Mesenchymal stem cell (in vitro differentiated cells and primary cell): ENCODE measurements around the gene SCAF11.

Experiments used
- DNase-seq: peaks from one replicate; pipeline ENCODE4 v3.0.0-alpha.2; 2013
- H2AFZ ChIP-seq: one replicate; pipeline ENCODE4 v1.6.1; 2013; ENCODE audit warnings: low read depth, mild to moderate bottlenecking, control low read depth, inconsistent platforms, low read length, moderate library complexity
- H2AK5ac ChIP-seq: 2 replicates; pipeline ENCODE4 v1.6.1; 2013; ENCODE audit warnings: low read length, moderate library complexity, mild to moderate bottlenecking, inconsistent platforms; ENCODE audit not compliant: severe bottlenecking
- H2BK120ac ChIP-seq: one replicate; pipeline ENCODE4 v1.6.1; 2013; ENCODE audit warnings: low read depth, mild to moderate bottlenecking, inconsistent platforms, low read length, moderate library complexity
- H2BK12ac ChIP-seq, 2 experiments: one replicate each; pipeline ENCODE4 v1.6.1; 2013; ENCODE audit warnings: inconsistent platforms in 2 of 2, low read length in 2 of 2, mild to moderate bottlenecking in 2 of 2, moderate library complexity in 2 of 2, control low read depth in 1 of 2
- H2BK15ac ChIP-seq: one replicate; pipeline ENCODE4 v1.6.1; 2013; ENCODE audit warnings: mild to moderate bottlenecking, low read depth, inconsistent platforms; ENCODE audit not compliant: poor library complexity, severe bottlenecking
- H2BK5ac ChIP-seq: 2 replicates; pipeline ENCODE4 v1.6.1; 2013; ENCODE audit warnings: low read depth, mild to moderate bottlenecking, low read length, control low read depth, inconsistent platforms; ENCODE audit not compliant: poor library complexity, severe bottlenecking
- H3K14ac ChIP-seq, 2 experiments: one replicate each; pipeline ENCODE4 v1.6.1; 2013; ENCODE audit warnings: inconsistent platforms in 2 of 2, low read length in 2 of 2, control low read depth in 1 of 2, mild to moderate bottlenecking in 1 of 2, moderate library complexity in 1 of 2
- H3K18ac ChIP-seq, 2 experiments: one replicate each; pipeline ENCODE4 v1.6.1; 2013; ENCODE audit warnings: inconsistent platforms in 2 of 2, low read length in 2 of 2, control low read depth in 1 of 2, low read depth in 1 of 2, mild to moderate bottlenecking in 1 of 2
- H3K23ac ChIP-seq, 2 experiments: one replicate each; pipeline ENCODE4 v1.6.1; 2013; ENCODE audit warnings: inconsistent platforms in 2 of 2, low read length in 2 of 2, mild to moderate bottlenecking in 2 of 2, moderate library complexity in 2 of 2, control low read depth in 1 of 2
- H3K27ac ChIP-seq: 2 replicates; pipeline ENCODE4 v1.5.1; 2013; ENCODE audit warnings: mild to moderate bottlenecking, moderate library complexity, low read length, control low read depth, inconsistent platforms; ENCODE audit not compliant: poor library complexity, severe bottlenecking
- H3K27me3 ChIP-seq, 2 experiments: 2 replicates each; pipeline versions ENCODE4 v1.6.1 to v1.7.0; 2013; ENCODE audit warnings: low read length in 2 of 2, mild to moderate bottlenecking in 2 of 2, moderate library complexity in 2 of 2, control low read depth in 1 of 2, inconsistent platforms in 1 of 2; ENCODE audit not compliant: control insufficient read depth in 1 of 2, insufficient read depth in 1 of 2
- H3K36me3 ChIP-seq, 2 experiments: 2 replicates each; pipeline versions ENCODE4 v1.6.1 to v1.7.0; 2013; ENCODE audit warnings: low read length in 2 of 2, control low read depth in 1 of 2, inconsistent platforms in 1 of 2, low read depth in 1 of 2, mild to moderate bottlenecking in 1 of 2; ENCODE audit not compliant: insufficient read depth in 2 of 2, control insufficient read depth in 1 of 2
- H3K4ac ChIP-seq, 2 experiments: one replicate each; pipeline ENCODE4 v1.6.1; 2013; ENCODE audit warnings: inconsistent platforms in 2 of 2, low read length in 2 of 2, mild to moderate bottlenecking in 2 of 2, moderate library complexity in 2 of 2, control low read depth in 1 of 2, low read depth in 1 of 2
- H3K4me1 ChIP-seq: 2 replicates; pipeline ENCODE4 v1.6.1; 2013; ENCODE audit warnings: low read depth, low read length, control low read depth; ENCODE audit not compliant: control insufficient read depth, insufficient read depth
- H3K4me2 ChIP-seq: 2 replicates; pipeline ENCODE4 v1.6.1; 2013; ENCODE audit warnings: low read length, mild to moderate bottlenecking, inconsistent platforms; ENCODE audit not compliant: poor library complexity, severe bottlenecking
- H3K4me3 ChIP-seq, 2 experiments: 2 replicates each; pipeline versions ENCODE4 v1.5.1 to v1.7.0; 2013; ENCODE audit warnings: low read length in 2 of 2, mild to moderate bottlenecking in 2 of 2, control low read depth in 1 of 2, low read depth in 1 of 2; ENCODE audit not compliant: insufficient read depth in 1 of 2
- H3K79me1 ChIP-seq: replicated peaks from 2 replicates; pipeline ENCODE4 v1.6.1; 2013; ENCODE audit warnings: mild to moderate bottlenecking, control low read depth, low read length, inconsistent platforms; ENCODE audit not compliant: poor library complexity, severe bottlenecking
- H3K9ac ChIP-seq: 2 replicates; pipeline ENCODE4 v1.7.0; 2013; ENCODE audit warnings: mild to moderate bottlenecking, low read length, moderate library complexity
- H3K9me3 ChIP-seq: 2 replicates; pipeline ENCODE4 v1.7.0; 2013; ENCODE audit warnings: mild to moderate bottlenecking, low read length; ENCODE audit not compliant: control insufficient read depth
- H4K8ac ChIP-seq: one replicate; pipeline ENCODE4 v1.6.1; 2013; ENCODE audit warnings: inconsistent platforms, mild to moderate bottlenecking, low read length, moderate library complexity
- H4K91ac ChIP-seq: one replicate; pipeline ENCODE4 v1.6.1; 2013; ENCODE audit warnings: mild to moderate bottlenecking, low read length, inconsistent platforms
- WGBS: methylation state at CpG from one replicate; pipeline ENCODE4 v1.1.7; 2013; ENCODE audit warnings: mixed read lengths; 5-methylcytosine and 5-hydroxymethylcytosine counted together

SCAF11 gene

GRCh38 chr12:45880533-45880932 lies 109.8 kb downstream of the SCAF11 start:
- Histone ChIP-seq H3K4ac (no peak overlapping the region), H3K36me3 (peaks cover 6 to 32% of the 10 kb centered on the region in 2 experiments), H3K27me3 (no peaks in the 10 kb centered on the region), H3K18ac (no peak overlapping the region), H4K8ac (no peak overlapping the region), H3K4me3 (no peak overlapping the region), H3K79me1 (peaks cover 21% of the 10 kb centered on the region), H2BK12ac (no peak overlapping the region), H2BK5ac (no peak overlapping the region), H2BK120ac (no peak overlapping the region), H3K9me3 (peaks cover 5% of the 10 kb centered on the region), H2BK15ac (no peak overlapping the region), H3K4me1 (no peaks in the 10 kb centered on the region), H2AK5ac (no peak overlapping the region), H3K9ac (no peak overlapping the region), H3K27ac (no peak overlapping the region), H2AFZ (no peak overlapping the region), H3K14ac (no peak overlapping the region), H4K91ac (no peak overlapping the region), H3K4me2 (no peak overlapping the region), H3K23ac (no peak overlapping the region)
- 87% methylated on average over 2 of the region's 2 CpGs for WGBS
- no peak for DNase-seq

DNA sequence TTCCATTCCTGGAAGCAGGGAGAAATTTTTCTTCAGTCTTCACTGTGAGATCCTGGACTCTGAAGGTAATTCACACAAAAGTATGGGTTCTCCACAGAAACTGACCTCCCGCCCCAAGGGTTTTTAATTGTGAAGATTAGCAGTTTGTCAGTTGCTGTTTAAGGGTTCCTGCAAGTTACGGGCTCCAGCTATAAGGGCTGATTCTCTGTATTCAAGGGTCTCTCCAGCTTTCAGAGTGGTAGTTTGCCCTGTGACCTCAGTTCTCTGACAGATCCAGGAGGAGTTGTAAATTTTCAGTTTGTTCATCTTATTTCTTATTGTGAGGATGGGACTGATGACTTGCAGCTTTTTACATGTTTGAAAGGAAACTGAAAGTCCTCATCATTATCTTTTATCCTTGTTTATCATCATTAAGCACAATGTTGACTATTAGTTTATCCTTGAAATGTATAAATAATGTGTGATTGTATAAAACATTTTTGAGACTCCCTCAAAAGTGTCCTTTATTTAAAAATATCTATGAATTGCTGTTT lies 110.9 kb downstream of the SCAF11 start:
- Histone ChIP-seq H4K8ac (no peak overlapping the region), H3K4me3 (no peak overlapping the region), H2AK5ac (no peak overlapping the region), H3K4me2 (no peak overlapping the region), H3K4ac (no peak overlapping the region), H2BK12ac (no peak overlapping the region), H3K9ac (peak overlapping the region; percentile 37), H2AFZ (no peak overlapping the region), H3K9me3 (peaks cover 8% of the 10 kb centered on the region), H2BK120ac (no peak overlapping the region), H2BK5ac (no peak overlapping the region), H3K23ac (no peak overlapping the region), H3K27me3 (no peaks in the 10 kb centered on the region), H3K79me1 (peaks cover 21% of the 10 kb centered on the region), H3K14ac (no peak overlapping the region), H2BK15ac (no peak overlapping the region), H3K36me3 (peaks cover 5 to 35% of the 10 kb centered on the region in 2 experiments), H3K4me1 (no peaks in the 10 kb centered on the region), H3K27ac (no peak overlapping the region), H3K18ac (no peak overlapping the region), H4K91ac (no peak overlapping the region)
- 73% methylated on average over 2 of the region's 2 CpGs for WGBS
- DNase-seq = peak; percentile 23

- Histone ChIP-seq H3K27me3 (no peaks in the 10 kb centered on the region), H3K36me3 (peaks cover 5 to 42% of the 10 kb centered on the region in 2 experiments), H3K4me1 (no peaks in the 10 kb centered on the region), H3K27ac (no peak overlapping the region), H3K9me3 (peaks cover 8% of the 10 kb centered on the region), H4K8ac (no peak overlapping the region), H3K9ac (peak overlapping the region; percentile 37), H2AK5ac (no peak overlapping the region), H2BK12ac (no peak overlapping the region), H4K91ac (no peak overlapping the region), H2AFZ (no peak overlapping the region), H2BK120ac (no peak overlapping the region), H3K4me3 (no peak overlapping the region), H3K79me1 (peaks cover 21% of the 10 kb centered on the region), H3K4ac (no peak overlapping the region), H2BK5ac (no peak overlapping the region), H3K4me2 (no peak overlapping the region), H3K14ac (no peak overlapping the region), H3K23ac (no peak overlapping the region), H2BK15ac (no peak overlapping the region), H3K18ac (no peak overlapping the region)
- DNase-seq = peak; percentile 44
- 37% methylated on average over 8 of the region's 8 CpGs for WGBS
Measured at GRCh38 chr12:45878630-45879255, 111.6 kb downstream of the SCAF11 start.

DNA sequence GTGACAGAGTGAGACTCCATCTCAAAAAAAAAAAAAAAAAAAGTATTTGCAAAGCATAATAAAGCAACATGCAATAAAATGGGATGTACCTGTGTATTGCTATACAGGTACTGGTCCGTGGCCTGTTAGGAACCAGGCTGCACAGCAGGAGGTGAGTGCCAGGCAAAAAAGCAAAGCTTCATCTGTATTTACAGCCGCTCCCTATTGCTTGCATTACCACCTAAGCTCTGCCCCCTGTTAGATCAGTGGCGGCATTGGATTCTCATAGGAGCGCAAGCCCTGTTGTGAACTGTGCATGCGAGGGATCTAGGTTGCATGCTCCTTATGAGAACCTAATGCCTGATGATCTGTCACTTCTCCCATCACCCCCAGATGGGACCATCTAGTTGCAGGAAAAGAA lies 113.3 kb downstream of the SCAF11 start:
- H3K14ac ChIP-seq = no peak overlapping the region
- no peak overlapping the region for H2AK5ac ChIP-seq

More for the DNA sequence above, 113.3 kb downstream of the SCAF11 start:
- peaks cover 21% of the 10 kb centered on the region for H3K79me1 ChIP-seq
- no peak overlapping the region for H2BK5ac ChIP-seq
- no peak overlapping the region for H2BK120ac ChIP-seq
- 96% methylated on average over 5 of the region's 5 CpGs for WGBS
- no peak overlapping the region for H2AFZ ChIP-seq
- H3K4me3 ChIP-seq = no peak overlapping the region
- no peak overlapping the region for H2BK12ac ChIP-seq
- H2BK15ac ChIP-seq = no peak overlapping the region
- no peak overlapping the region for H3K4ac ChIP-seq
- H3K9me3 ChIP-seq = peaks cover 8% of the 10 kb centered on the region
- no peaks in the 10 kb centered on the region for H3K27me3 ChIP-seq
- no peak overlapping the region for H3K9ac ChIP-seq
- DNase-seq = no peak
- no peak overlapping the region for H3K18ac ChIP-seq
- no peak overlapping the region for H4K8ac ChIP-seq
- no peak overlapping the region for H4K91ac ChIP-seq
- no peak overlapping the region for H3K4me2 ChIP-seq
- H3K36me3 ChIP-seq = peaks cover 5 to 52% of the 10 kb centered on the region in 2 experiments
- H3K27ac ChIP-seq = no peak overlapping the region
- H3K23ac ChIP-seq = no peak overlapping the region
- no peaks in the 10 kb centered on the region for H3K4me1 ChIP-seq
